ENCODE measurements around the gene SLC39A6. TPM values are rescaled to one million over a fixed set of nuclear protein-coding genes. Genes with fewer than 3 reads are reported as not detected.

The SLC39A6 gene
- total RNA-seq, 1 donor from 2014 or later, result 75.8 TPM

- DNase-seq (ENCODE audit: extremely low spot score, unreplicated experiment), result no peak
- Mint-ChIP-seq H3K36me3 (ENCODE audit: unreplicated experiment) (peaks cover 6% of the 10 kb centered on the region), H3K27me3 (ENCODE audit: unreplicated experiment) (no peaks in the 10 kb centered on the region), H3K4me3 (ENCODE audit: unreplicated experiment) (no peak overlapping the region), H3K4me1 (ENCODE audit: unreplicated experiment) (peaks cover 4% of the 10 kb centered on the region), H3K27ac (ENCODE audit: unreplicated experiment) (no peak overlapping the region), H3K9me3 (ENCODE audit: unreplicated experiment) (peaks cover under 1% of the 10 kb centered on the region)
- TF ChIP-seq, protein P1, sequence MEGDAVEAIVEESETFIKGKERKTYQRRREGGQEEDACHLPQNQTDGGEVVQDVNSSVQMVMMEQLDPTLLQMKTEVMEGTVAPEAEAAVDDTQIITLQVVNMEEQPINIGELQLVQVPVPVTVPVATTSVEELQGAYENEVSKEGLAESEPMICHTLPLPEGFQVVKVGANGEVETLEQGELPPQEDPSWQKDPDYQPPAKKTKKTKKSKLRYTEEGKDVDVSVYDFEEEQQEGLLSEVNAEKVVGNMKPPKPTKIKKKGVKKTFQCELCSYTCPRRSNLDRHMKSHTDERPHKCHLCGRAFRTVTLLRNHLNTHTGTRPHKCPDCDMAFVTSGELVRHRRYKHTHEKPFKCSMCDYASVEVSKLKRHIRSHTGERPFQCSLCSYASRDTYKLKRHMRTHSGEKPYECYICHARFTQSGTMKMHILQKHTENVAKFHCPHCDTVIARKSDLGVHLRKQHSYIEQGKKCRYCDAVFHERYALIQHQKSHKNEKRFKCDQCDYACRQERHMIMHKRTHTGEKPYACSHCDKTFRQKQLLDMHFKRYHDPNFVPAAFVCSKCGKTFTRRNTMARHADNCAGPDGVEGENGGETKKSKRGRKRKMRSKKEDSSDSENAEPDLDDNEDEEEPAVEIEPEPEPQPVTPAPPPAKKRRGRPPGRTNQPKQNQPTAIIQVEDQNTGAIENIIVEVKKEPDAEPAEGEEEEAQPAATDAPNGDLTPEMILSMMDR (IDR thresholded peaks at IDR 0.05), result no peak
These were observed 70.5 kb downstream of the SLC39A6 start for GRCh38 chr18:36058674-36059073.

Other genes starting within 250 kb of the SLC39A6 start
- gene RPRD1A, start 61.8 kb downstream of the SLC39A6 start, total RNA-seq, result 34.9 and 41.9 TPM in 2 replicates
- gene ELP2, start 559 bp upstream of the SLC39A6 start, total RNA-seq, result 89.9 and 93.4 TPM in 2 replicates
- gene MOCOS, start 58.2 kb upstream of the SLC39A6 start, total RNA-seq, result 5.2 and 5.5 TPM in 2 replicates
- 0.73 and 1.2 TPM in 2 replicates for gene FHOD3, start 168.4 kb upstream of the SLC39A6 start, total RNA-seq

All from osteocyte (in vitro differentiated cells).